HG02763 (cell line): ENCODE data around the gene ZNF827.

Experiments
- ATAC-seq: cut with Tn5 transposase; IDR thresholded peaks from one replicate; pipeline ENCODE4 v1.9.1; 2021; ENCODE audit warnings: mild to moderate bottlenecking, moderate library complexity; ENCODE audit not compliant: unreplicated experiment

Gene ZNF827

GRCh38 chr4:145868637-145869409 is 69.8 kb downstream of the ZNF827 start:
- ATAC-seq = peak; percentile 50

DNA sequence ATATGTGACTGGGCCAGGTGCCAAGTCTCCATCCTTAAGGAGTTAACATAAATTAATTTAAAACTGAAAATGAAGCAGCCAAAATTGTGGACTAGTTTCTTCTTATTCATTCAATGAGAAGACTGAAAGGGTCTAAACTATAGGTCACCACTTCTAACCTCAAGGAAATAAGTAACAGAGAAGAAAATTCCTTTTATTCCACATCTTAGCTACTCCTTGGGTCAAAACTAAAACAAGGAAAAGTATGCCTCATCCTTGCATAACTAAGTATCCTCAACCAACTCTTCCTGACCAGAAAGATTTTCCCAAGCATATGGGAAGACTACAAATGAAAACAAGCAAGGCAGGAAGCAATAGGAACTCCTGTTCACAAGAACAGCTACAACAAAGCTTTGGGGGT is 71.2 kb downstream of the ZNF827 start:
- ATAC-seq = no peak

DNA sequence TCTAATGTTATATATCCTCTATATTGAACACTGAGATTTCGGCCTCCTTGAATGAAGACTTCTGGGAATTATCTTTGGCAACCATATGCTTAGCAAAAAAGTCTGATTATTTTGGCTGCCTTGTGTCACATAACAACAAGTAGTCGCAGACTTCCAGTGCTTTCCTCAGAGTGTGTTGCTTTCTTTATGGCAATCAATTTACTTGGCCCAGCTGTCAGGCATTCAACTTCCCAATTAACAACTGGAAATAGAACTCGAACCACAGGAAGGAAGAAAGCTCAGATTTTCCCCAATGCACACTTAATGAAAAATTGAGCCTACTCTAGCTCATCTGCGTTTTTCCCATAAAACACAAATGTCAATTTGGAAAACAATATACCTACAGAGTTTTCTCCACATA is 71.6 kb downstream of the ZNF827 start:
- no peak for ATAC-seq

- ATAC-seq = no peak
These were observed 73.2 kb downstream of the ZNF827 start for GRCh38 chr4:145865274-145865941.

DNA sequence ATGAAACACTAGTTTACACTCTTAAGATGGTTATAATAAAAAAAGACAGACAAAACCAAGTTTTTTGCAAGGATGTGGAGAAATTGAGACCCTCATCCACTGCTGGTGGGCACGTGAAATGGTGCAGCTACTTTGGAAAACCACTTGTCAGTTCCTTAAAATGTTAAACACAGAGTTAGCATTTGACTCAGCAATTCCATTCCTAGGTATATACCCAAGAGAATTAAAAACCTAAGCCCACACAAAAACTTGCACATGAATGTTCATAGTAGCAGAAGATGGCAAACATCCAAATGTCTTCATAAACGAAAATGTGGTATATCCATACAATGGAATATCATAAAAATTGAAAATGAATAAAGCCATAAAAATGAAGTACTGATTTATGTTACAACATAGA is 75.4 kb downstream of the ZNF827 start:
- ATAC-seq = no peak

GRCh38 chr4:145861336-145862318 is 77.0 kb downstream of the ZNF827 start:
- no peak for ATAC-seq

GRCh38 chr4:145860897-145861296 is 77.7 kb downstream of the ZNF827 start:
- no peak for ATAC-seq

DNA sequence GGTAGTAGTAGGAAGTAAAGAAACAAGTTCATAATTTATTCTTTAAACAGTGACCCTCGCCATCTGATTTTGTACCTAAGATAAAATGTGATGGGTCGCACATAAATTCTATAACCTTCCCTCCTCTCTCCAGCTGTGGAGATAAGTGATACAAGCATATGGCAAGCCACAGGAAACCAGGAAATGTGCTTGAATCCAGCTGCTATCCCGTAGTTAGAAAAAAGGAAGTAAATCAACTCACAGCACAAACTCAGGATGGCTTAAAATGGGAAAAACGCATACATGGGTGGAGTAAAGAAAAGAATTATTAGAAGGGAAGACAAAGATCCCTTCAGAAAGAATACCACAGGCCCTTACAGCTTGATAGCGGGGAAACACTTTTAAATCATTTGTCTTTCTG is 78.2 kb downstream of the ZNF827 start:
- ATAC-seq = no peak

- no peak for ATAC-seq
These were observed 78.7 kb downstream of the ZNF827 start for GRCh38 chr4:145859926-145860325.

GRCh38 chr4:145859426-145859825 is 79.2 kb downstream of the ZNF827 start:
- ATAC-seq = no peak

DNA sequence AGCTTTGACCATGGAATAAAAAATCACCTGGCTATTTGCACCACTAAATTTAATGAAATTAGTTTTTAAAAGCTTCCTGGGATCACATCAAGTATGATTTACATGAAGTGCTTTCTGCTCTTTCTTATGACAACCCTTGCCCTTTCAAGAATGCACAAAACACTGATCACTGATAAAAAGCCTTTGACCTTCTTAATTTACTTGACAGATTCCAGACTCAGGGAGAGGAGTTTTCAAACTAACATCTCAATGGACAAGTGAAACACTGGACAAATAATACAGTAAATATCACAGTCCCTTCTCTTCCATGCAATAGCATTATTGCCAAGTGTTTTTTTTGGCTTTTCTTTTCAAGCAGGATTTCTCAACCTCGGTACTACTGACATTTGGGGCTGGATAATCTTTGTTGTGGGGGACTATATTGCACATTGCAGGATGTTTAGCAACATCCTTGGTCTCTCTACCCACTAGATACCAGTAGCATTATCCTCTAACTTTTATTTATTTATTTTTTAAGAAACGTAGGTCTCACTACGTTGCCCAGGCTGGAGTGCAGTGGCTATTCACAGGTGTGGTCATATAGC is 86.3 kb downstream of the ZNF827 start:
- no peak for ATAC-seq

DNA sequence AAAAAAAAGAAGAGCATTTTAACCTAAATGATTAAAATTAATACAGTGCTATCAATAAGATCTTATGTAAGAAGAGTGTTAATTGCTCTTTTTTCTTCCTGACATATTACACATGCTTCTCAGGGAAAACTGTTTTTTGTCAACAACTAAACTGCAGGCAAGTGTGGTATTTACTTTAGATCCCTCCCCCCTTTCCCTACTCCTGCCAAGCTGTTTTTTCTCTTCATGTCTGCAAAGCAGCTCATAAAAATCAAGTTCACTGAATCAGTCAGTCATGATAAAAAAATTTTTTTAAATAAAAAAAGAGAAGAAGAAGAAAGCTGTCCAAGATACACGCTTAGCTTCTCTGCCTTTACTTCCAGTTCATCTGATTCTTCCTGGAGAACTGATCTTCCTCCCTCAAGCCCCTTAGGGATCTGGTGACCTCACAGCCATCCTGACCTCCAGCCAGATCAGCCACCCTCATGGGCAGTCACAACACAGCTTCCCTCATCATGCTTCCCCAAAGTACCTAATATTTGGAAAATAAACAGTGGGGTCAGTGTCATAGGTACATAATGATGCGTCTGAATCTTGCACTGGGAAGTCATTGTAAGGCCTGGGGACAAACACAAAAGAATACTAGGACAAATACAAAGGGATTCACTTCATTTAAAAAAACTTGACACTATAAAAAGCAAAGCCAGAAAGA is 87.0 kb downstream of the ZNF827 start:
- no peak for ATAC-seq

DNA sequence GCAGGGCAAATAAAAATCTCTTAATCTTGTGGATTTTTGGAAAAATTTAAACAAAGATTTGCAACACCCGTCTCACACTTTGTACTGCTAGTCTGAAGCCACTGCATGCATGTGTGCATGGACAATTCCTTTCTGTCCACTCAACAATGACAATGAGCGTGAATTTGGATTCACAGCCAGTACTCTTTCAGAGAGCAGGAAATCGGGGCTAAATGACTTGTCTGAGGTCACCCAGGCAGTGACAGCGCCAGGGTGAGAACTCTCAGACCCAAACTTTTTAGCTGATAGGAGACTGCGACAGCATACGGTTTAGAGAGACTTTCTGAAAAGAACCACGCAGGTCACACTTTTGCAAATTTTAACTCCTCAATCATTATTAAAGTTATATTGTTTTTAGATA is 90.9 kb downstream of the ZNF827 start:
- ATAC-seq = no peak

- ATAC-seq = no peak
These were observed 93.5 kb downstream of the ZNF827 start for GRCh38 chr4:145845118-145845517.

DNA sequence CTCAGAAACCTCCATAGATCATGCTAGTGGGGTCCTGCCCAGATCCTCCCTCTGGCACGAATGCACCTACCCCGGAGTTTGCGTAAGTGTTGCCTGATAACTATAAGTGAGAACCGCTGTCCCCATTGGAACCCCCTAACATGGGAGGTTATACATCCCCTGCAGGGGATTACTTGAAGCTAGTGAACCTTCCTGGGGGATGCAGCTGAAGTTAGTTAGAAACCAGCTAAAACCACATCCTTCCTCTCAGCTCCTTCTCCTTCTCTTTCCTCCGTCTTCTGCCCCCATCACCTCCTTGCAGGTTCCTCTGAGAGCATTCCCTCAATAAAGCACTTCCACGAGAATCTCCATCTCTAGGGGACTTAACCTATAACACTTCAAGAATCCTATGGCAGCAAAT is 95.0 kb downstream of the ZNF827 start:
- no peak for ATAC-seq

- ATAC-seq = no peak
These were observed 95.5 kb downstream of the ZNF827 start for GRCh38 chr4:145843148-145843547.

- ATAC-seq = no peak
These were observed 96.3 kb downstream of the ZNF827 start for GRCh38 chr4:145842224-145842887.

DNA sequence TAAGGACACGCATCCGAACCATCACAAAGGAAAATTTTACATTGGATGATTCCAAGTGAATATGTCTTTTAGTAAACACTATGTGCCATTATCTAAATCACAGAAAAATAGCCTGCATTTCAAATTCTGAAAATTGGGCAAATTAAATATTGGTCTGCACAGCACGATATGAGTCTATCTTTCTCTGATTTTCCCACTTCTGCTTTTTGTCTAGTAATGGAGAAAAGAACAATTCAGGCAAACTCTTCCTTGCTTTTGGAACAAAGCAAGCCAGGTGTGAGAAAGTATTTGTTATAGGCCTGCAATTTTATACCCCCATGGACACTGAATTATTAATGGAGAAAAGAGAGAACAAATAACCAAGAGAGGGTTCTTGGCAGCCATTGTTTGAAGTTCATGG is 97.8 kb downstream of the ZNF827 start:
- no peak for ATAC-seq

DNA sequence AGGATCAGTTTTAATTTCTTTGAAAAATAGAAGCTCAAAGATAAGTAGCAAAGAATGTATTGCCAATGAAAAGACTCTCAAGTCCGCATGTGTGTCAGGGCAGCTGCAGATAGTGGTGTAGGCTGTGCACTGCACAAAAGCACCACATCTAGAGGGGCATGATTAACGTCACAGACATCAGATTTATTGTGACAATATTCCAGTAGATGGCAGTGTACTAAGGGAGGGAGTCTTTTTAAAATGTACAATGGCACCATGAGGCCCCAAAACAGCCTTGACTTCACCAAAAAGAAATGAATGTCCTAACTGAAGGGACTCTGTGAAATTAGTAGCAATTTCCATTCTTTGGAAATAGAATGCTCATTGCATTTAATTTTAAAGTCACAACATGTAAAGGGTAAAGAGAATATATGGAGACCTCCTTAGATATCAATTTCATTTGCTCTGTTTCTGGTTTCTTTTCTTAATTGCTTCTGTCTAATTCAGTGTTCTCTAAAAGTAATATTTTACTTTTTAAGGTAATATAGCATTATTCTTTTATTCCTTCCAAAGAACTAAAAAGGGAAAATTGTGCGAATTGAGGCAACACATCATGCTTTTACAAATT is 98.4 kb downstream of the ZNF827 start:
- peak; percentile 86 for ATAC-seq
